HG03521 (cell line): ENCODE measurements around the gene C20orf96.
"Not testable (repeated sequence)": the region's sequence is repeated elsewhere in the genome, so short reads cannot be mapped to it uniquely, and the experiment has no call there.

Experiments used
- ATAC-seq: cut with Tn5 transposase; IDR thresholded peaks from one replicate; pipeline ENCODE4 v1.9.1; 2021; ENCODE audit warnings: mild to moderate bottlenecking, moderate library complexity; ENCODE audit not compliant: unreplicated experiment

C20orf96 gene, protein sequence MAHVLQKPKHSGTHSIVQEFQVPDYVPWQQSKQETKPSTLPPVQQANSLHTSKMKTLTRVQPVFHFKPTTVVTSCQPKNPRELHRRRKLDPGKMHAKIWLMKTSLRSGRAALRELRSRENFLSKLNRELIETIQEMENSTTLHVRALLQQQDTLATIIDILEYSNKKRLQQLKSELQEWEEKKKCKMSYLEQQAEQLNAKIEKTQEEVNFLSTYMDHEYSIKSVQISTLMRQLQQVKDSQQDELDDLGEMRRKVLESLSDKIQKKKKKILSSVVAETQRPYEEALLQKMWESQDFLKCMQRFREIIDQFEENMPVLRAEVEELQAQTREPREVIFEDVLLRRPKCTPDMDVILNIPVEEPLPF

DNA sequence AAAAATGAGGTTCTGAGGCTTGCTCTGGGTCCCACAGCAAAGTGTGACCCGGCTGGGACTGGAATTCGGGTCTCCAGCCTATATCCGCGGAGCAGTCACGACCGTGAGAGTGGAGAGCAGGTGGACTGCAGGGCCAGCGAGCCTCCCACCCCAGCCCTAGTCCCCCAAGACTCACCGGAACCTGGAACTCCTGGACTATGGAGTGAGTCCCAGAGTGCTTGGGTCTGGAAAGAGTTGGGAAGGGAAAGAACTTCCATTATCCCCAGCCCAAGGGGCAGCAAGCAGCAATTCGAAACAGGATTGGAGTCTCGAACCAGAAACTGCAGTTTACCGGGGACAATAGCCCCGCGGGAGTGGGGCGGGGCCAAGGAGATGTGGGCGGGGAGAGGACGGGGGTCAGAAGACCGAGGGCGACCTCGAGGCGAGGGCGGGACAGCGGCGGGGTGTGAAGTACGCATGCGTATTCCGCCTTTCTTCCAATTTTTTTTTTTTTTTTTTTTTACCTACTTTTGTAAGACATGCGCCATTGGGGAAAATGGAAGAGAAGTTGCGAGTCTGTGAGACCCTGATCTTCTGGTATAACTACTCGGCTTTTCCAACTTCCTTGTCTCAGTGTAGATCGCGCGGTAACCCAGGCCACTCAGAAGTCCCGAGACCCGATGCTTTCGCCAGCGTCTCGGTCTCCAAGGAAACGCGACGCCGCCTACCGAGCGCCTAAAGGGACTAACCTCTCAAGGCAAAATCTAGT is at the start of gene C20orf96:
Gene C20orf96, minus strand, starts transcription at position 667 of the 748 bp plus-strand sequence. Its CDS starts 140 bp downstream, at position 527.
- ATAC-seq, result peak; percentile 89

DNA sequence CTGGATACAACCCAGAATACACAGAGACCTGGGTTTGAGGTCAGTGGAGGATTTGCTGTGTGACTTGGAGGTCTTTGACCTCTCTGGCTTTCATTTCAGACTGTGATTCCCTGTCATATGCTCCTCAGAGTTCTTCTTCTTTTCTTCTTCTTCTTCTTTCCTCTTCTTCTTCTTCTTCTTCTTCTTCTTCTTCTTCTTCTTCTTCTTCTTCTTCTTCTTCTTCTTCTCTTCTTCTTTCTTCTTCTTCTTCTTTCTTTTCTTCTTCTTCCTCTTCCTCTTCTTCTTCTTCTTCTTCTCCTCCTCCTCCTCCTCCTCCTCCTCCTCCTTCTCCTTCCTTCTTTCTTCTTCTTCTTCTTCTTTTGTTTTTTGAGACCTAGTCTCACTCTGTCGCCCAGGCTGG is 45.5 kb upstream of the C20orf96 start:
- not testable (repeated sequence) for ATAC-seq

DNA sequence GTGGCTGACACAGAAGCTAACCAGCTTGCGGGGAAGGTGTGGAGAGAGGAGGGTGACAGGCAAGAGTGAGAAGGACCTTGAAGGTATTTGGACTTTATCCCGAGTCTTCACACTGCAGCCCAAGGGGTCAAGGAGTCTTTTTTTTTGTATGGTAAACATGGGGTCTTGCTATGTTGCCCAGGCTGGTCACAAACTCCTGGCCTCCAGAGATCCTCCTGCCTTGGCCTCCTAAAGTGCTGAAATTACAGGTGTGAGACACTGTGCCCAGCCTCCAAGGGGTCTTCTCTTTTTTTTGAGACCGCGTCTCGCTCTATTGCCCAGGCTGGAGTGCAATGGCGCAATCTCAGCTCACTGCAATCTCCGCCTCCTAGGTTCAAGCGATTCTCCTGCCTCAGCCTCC is 44.0 kb upstream of the C20orf96 start:
- no peak for ATAC-seq

DNA sequence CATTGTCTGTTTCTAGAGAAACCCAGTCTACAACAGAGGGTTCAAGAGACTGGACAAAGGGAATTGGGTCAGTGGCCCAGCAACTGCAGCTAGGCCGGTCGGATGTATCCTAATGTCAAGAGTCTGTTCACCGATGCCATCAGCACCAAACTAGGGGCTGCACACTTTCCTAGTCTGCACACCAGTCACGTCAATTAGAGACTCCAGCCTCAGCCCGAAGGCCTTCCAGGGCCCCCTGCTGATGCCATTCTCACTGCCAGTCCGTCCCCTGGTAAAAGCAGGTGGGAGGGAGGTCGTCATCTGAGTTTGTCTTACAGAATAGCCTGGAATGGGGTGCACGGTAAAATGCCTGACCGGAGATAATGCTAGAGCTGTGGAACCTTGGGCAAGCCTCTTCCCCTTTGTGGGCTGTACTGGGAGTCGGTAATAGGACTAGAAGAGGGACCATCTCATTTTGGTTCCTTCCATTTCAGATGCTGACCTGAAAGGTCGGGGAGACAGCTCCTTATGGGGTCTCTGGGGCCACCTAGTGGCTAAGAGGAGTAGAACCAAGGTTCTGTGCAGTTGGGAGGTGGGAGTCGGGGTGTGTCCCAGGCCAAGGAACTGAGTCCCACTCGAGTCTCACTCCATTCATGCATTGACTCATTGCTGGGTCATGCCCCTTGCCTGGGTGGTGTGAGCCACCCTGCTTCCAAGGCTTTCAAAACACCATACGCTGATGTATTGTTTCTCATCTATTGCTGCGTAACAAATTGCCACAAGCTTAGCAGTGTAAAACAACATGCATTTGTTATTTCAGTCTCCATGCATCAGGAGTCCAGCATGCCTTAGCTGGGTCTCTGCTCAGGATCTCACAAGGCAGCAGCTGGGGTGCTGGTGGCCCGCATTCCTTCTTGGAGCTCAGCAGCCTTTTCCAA is 39.9 kb upstream of the C20orf96 start:
- ATAC-seq, result peak; percentile 33

DNA sequence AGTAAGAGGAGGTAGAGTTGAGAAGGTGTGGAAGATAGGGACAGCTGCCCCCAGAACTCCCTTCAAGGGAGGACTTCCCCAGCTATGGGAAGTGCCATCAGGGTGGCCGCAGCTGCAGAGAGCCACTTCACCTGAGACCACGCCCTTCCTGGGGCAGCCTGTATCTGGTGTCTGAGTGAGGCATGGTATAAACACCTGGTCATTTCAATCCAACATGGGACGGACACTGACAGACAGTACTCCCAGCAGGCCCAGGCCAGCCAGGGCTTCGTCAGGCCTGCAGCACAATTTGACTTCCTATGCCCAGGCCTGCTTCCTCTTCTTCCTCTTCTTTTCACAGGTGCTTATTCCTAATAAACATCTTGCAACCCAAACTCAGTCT is 39.3 kb upstream of the C20orf96 start:
- no peak for ATAC-seq

DNA sequence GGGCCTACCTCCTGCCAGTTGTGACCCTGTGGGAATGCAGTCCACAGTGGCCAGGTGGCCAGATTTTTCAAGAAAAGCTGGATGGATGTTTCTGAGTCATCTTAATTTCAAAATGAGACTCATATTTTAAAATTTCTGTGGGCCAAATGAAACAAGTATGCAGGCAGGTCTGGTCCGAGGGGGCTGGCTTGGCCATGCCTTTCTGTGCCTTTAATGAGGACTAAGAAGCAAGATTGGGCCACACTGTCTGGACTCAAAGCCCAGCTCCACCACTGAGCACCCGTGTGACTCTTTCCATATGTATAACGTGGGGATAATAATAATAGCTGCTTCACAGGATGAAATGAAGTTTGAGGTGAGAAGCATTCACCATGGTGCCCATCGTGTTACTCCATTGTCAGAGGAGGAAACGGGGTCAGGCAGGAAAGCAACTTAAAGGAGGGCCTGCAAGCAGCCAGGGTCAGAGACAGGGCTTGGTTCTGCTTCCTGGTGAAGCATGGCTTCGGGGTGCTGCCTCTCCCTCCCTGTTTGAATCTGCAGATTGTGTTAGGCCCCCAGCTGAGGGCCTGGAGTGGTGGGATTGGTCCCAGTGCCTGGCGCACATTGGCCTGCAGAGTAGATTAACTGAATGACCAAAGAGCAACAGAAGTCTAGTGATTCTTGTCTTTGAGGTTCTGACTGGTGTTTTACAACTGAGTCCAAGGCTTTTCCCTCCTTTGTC is 38.6 kb upstream of the C20orf96 start:
- ATAC-seq, result no peak

DNA sequence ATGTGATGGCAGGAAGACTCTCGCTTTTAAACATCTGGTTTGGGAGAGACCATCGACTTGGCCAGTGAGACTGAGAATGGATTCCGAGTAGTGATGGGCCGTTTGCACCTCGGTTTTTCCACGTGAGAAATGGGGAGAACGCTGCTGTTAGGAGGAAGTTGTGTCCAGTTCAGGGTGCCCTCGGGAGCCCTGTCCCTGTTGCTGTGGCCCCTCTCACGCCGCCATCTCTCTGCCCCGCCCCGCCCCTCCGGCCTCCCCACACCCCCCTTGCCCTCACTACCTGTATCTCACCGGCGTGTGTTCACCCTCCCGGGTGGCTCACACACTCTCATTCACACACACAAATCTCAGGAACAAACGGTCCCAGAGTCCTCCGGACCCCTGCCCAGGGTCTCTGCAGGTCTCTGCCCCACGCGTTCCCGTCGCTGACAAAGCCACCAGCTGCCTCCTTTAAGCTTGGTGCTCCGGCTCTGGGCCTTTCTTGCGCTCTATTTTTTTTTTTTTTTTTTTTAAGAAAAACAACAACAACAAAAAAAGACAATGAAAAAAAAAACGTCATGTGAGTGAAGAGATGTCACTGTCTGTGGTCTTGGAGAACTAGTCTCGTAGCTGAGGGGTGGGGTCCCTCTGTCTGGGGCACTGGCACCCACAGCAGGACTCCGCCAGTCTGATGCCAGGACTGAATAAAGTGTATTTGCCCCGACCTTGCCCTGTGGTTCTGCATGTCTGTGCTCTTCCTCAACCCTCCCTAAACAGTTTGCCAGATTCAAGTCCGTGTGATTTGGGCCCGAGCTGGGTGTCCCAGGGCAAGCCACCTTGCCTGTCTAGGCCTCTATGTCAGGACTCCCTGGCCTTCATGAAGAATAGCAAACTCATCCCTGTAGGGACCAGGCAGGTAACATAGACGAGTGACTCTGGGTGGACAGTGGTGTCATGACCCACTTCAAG is 37.8 kb upstream of the C20orf96 start:
- no peak for ATAC-seq

DNA sequence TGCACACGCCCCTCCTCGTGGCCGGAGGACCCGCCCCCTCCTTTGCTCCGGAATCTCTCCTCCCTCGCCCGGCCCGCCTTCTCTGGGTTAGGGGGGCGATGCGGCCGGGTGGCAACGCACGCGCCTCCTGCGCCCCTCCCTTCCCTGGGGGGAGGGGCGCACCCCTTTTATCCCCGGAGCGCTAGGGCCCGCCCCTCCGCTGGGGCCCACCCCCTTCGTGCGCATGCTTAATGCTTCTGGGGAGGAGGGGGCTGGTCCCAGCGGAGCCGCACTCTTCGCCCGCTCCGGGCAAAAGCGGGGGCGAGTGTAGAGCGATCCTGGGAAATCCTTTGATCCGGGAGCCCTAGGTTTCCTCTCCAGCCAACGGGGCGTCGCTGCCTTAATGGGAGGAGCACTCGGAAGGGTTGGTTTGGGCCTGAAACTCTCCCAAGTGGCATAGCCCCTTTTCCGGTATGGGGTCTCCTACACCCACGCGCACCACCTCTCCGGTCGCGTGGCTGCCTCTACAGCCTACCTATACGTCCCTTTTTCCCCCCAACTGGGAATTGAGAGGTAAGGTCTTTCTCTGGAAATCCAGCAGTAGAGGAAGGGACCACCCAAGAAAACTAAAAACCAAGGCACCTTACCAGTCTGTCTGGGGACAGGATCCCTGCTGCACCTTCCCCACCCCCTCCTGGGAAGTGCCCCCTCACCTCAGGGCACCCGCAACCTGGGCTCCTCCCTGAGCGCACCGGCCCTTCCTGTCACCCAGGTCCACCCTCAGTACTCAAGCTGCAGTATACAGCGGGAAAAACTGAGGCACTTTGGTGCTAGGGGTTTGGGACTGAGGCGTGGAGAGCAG is 36.9 kb upstream of the C20orf96 start:
- ATAC-seq, result no peak

DNA sequence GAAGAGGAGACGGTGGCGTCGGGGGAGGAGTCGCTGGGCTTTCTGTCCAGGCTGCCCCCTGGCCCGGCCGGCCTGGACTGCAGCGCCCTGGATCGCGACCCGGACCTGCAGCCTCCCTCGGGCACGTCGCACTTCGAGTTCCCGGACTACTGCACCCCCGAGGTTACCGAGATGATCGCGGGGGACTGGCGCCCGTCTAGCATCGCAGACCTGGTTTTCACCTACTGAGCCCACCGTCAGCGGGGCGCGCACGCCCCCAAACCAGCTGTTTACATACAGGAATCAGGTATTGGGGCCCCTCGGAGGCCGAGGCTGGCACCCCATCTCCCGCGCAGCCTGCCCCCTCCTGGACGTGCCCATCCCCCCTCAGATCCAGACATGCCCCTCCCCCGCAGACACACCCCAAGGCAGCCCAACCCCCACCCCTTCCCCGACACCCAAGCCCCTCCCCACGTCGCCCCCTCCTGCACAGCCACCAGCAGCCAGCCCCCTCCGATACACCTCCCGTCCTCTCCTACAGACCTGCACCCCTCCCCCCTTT is 36.2 kb upstream of the C20orf96 start:
- ATAC-seq, result no peak

DNA sequence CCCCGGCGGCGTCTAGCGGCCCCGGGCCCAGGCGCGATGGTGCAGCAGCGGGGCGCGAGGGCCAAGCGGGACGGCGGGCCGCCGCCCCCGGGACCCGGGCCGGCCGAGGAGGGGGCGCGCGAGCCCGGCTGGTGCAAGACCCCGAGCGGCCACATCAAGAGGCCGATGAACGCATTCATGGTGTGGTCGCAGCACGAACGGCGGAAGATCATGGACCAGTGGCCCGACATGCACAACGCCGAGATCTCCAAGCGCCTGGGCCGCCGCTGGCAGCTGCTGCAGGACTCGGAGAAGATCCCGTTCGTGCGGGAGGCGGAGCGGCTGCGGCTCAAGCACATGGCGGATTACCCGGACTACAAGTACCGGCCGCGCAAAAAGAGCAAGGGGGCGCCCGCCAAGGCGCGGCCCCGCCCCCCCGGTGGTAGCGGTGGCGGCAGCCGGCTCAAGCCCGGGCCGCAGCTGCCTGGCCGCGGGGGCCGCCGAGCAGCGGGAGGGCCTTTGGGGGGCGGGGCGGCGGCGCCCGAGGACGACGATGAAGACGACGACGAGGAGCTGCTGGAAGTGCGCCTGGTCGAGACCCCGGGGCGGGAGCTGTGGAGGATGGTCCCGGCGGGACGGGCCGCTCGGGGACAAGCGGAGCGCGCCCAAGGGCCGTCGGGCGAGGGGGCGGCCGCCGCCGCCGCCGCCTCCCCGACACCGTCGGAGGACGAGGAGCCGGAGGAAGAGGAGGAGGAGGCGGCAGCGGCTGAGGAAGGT is 35.5 kb upstream of the C20orf96 start:
- no peak for ATAC-seq

DNA sequence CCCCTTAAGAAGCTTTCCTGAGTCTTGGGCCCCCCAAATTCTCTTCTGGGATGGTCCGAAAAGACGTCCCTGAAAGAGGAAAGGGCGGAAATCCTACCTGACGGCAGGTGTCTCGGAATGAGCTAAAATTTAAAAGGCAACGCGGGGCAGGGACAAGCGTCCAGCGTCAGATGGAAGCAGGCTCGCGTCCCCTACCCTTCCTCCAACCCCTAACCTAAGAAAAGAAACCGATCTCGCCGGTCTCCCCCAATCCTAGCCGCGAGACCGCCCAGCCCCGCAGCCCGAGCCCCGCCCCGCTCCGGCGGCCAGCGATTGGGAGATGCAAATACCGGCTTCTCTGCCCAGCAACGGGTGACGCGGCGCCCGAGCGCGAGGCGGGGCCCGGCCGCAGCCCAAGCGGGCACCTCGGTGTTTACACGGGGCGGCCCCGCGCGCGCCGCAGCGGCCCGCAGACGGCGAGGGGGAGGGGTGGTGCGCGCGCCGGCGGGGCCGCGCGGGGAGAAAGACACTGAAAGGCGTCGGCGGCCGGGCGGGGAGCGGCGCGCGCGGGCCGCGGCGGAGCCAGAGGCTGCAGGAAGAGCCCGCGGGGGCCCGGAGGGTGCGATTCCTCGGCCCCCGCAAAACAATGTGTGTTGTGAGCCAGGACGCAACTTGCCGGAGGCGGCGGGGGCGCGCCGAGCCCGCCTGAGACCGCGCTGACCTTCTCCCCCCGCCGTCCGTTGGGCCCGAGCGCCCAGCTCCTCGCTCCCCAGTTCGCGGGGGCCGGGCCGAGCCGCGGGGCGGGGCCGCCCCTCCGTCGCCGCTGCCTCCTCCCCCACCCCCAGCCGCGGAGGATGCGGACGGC is 34.7 kb upstream of the C20orf96 start, which contains the start of gene SOX12:
Gene SOX12, plus strand, starts transcription at position 508 of the 844 bp plus-strand sequence. CDS start 373 bp downstream, outside the sequence.
- peak; percentile 68 for ATAC-seq

DNA sequence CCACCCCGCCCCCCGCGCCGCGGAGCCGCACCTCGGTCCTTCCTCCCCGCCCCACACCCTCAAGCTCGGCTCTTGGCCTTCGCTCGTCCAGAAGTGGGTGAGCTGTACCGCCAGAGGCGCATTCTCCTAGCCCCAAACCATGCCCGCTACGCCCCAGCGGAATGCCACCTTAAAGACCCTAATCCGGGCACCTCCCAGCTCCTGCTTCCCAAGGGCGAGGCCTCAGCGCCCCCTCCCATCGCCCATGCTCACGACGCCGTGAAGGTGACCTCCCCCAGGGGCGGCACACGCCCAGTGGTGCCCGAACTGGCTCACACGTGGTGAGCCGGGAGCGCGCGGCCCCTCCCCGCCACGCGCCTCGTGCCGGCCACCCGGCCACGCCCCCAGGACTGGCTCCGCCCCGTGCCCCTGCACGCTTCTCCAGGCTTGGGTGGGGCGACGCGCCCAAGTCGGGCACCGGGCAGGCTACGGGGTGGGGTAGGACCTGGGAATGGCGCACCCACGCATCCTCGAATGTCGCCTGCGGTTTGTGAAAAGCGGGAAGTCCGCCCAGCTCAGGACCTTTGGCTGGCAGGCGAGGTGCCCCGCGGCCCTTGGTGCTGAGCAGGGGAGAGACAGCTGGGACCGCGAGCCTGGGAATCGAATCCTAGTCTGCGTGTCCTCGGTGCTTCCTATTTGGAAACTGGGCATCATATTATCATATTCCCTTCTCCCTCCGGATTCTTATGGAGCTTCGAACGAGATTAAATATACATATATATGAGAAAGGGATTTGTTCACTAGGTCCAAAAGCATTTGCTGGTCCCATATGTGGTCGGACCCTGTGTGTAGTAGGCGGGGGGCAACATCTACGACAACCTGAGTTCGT is 33.9 kb upstream of the C20orf96 start:
- ATAC-seq, result peak; percentile 47

DNA sequence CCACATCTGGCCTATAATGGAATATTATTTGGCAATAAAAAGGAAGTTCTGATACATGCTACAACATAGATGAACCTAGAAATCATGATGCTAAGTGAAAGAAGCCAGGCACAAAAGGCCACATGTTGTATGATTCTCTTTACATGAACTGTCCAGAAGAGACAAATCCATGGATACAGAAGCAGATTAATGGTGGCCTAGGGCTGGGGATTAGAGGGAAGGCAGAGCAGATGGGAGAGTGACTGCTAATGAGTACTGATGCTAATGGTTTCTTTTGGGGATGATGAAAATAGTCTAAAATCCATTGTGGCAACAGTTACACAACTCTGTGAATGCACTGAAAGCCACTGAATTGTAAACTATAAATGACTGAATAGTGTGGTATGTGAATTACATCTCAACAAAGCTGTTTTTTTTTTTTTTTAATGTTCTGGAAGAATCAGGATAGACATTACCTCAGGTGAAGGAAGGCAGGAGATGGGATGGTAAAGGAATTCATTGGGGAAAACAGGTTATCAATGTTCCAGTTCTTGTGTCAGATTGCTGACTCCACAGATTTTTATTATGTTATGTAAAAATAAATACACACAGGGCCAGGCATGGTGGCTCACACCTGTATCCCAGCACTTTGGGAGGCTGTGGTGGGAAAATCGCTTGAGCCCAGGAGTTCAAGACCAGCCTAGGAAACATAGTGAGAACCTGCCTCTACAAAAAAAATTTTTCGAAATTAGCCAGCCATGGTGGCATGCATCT is 25.9 kb upstream of the C20orf96 start:
- no peak for ATAC-seq

DNA sequence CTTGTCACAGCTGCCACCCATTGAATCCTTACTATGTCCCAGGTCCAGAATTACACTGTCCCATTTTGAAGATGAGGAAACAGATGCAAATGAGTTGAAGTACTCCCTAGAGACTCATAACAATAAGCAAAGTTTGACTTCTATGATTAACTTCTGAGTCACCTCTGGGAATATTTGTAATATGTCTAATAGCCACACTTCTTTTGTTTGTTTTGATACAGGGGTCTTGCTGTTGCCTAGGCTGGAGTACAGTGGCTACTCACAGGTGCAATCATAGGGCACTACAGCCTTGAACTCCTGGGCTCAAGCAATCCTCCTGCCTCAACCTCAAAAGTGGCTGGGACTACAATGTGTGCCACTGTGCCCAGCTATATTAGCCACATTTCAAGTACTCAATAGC is 23.4 kb upstream of the C20orf96 start:
- no peak for ATAC-seq

DNA sequence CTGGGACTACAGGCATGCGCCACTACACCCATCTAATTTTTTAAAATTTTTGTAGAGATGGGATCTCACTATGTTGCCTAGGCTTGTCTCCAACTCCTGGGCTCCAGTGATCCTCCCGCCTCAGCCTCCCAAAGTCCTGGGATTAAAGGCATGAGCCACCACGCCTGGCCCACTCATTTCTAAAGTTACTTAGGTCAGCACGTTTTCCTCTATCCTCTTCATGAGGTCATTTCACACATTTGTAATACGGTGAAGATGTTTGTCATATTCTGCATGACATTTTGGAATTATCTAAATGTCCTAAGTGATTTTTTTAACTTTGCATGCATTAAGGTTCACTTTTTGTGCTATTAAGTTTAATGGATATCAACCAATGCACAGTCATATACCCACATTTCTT is 22.9 kb upstream of the C20orf96 start:
- no peak for ATAC-seq
